GM19463 (cell line): ENCODE data around the gene CR2.
"Not testable (repeated sequence)": the region's sequence is repeated elsewhere in the genome, so short reads cannot be mapped to it uniquely, and the experiment has no call there.

Experiments
- ATAC-seq: cut with Tn5 transposase; IDR thresholded peaks from one replicate; pipeline ENCODE4 v1.9.1; 2021; ENCODE audit warnings: mild to moderate bottlenecking, moderate library complexity; ENCODE audit not compliant: unreplicated experiment

The CR2 gene

DNA sequence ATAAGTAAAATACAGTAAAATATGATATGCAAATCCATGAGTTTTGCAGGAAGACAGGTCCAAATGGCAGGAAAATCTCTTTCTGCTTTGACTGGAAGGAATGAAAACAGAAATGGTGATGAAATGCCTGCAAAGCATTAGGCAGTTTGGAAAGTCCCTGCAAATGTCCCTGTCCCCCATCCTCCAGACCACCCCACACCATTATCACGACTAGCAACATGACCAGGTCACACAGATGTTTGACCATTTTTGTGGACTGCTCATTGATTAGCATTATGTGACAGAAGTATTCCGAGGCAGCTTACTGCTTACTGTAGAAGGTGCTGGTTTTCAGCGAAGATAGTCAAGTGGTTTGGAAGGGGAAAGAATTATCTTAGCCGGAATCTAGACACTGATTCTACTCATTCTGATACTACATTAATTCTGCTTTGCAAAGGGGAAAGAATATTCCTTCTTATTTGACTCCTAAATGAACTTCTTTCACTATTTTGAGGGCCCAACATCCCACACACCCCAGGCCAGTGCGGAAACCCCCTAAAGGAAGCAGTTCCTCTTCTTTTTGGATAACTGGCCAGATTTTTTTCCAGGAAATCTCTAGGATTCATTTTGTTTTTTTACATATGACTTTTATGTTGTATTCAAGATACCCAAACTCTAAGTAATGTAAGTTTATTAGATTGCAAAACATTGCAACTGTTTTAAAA, 9.5 kb upstream of the CR2 start:
- no peak for ATAC-seq

DNA sequence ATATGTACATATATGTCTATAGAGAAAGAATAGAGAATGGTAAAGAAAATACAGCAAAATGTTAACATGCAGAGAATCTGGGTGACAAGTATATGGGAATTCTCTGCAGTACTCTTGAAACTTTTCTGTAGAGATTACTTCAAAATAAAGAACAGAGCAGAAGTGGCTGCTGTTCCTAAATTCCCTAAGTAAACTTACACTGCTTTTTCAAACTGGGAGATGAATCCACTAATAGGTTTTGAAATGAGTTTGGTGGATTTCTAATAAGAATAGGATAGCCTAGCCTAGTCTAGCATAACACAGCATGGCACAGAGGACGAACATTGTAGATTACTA, 450 bp upstream of the CR2 start:
- ATAC-seq, result no peak

DNA sequence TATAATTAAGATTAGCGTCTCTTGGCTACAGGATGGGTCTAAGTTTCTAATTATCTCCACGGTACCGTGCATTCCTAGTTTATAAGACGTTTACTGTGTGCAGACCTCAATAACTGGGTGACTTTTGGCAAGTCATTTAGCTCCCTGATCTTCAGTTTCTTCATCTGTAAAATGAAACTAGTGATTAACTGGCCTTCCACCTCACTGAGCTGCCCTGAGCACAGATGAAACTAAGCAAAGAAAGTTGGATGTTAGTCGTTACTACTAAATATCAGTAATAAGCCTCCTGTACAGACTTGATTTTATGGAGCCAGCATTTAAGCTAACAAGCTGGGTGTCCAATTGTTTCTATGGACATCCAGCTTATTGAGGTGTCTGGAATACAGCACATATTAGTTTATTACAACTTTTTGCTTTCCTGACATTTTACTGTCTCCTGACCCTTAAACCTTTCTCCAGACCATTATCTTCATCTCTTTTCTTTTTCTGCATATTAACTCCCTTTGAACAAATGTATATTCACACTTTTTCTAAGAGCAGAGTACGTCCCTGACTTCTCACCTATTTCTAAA, 1.1 kb downstream of the CR2 start:
- peak; percentile 29 for ATAC-seq

- no peak for ATAC-seq
These were observed 4.3 kb downstream of the CR2 start for GRCh38 chr1:207458414-207458813.

DNA sequence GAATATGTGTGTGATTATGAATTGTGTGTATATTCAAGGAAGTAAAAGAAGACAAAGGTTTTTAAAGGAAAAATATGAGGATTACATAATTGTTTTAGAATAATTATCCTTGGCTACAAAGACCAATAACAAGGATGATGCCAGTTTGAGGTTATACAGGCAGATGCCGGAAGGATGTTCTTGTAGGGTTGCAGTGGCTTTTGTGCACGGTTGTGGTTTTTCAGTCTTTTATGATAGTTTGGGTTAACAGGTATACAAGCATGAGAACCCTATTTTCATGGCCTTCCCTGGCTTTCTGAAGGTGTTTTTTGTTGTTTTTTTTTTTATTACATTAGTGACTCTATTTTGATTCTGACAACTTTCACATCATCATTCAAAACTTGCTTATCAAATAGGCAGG, 4.9 kb downstream of the CR2 start:
- ATAC-seq, result no peak

GRCh38 chr1:207461649-207462048, 7.5 kb downstream of the CR2 start:
- no peak for ATAC-seq

GRCh38 chr1:207462535-207462934, 8.4 kb downstream of the CR2 start:
- no peak for ATAC-seq

DNA sequence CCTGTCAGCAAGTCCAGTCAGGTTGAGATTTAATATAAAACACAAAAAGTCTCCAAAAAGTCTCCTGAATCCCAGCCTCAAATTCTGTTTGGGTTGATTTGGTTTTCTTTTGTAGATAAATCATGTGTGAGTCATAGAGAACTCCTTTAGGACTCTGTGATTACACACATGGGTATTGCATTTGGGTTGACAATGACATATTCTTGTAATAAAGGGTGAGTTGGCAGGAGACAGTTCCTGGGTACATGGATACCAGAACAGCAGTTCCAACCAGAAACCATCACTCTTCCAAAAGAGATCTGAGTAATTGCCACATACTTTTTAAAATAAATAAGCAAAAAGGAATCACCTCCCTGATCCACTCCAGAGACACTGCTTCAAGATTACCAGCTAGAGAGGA, 8.9 kb downstream of the CR2 start:
- no peak for ATAC-seq

DNA sequence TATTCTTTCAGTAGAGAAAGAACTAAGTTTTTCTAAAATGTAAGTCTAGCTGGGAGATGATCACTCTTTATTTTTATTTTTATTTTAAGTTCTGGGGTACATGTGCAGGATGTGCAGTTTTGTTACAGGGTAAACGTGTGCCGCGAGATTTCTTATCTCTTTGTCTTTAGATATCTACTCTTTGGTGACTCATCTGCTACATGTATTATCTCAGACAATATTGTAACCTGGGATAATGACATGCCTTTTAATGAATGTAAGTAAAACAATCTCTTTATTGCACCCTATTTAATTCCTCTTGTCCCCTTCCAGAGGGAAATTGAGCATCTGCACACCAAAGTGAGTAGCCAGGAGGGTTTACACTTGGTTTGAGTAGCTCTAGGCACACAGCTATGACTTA, 9.4 kb downstream of the CR2 start:
- no peak for ATAC-seq

- ATAC-seq, result no peak
These were observed 16.8 kb downstream of the CR2 start for GRCh38 chr1:207470927-207471326.

DNA sequence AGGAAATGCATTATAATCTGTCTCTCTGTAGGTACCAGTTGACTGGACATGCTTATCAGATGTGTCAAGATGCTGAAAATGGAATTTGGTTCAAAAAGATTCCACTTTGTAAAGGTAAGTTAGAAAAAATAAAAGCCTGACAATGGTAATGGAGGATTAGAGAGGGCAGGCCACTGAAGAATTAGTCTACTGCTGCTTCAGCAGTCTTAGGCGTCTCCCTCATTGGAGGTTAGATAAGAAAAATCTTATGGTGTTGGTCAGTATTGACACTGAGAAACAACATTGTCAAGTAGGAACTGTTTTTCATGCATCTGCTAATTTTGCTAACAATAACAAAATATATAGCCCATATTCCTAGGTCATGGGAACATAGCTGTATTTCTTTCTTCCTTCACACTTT, 20.1 kb downstream of the CR2 start:
- ATAC-seq, result no peak

DNA sequence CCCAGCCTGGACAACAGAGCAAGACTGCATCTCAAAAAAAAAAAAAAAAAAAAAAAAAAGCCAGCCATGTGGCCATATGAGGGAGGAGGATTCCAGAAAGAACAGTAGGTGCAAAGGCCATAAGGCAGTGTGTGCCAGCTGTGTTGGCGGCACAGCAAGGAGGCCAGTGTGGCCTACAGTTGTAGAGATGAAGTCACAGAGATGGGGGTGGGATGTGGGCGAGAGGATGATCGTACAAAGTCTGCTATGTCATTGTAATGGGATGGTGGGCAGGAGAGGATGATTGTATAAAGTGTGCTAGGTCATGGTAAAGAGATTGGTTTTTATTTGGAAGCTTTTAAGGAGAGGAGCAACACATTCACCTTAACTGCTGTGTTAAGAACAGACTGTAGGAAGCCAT, 32.1 kb downstream of the CR2 start:
- no peak for ATAC-seq

GRCh38 chr1:207487636-207488035, 33.5 kb downstream of the CR2 start:
- no peak for ATAC-seq

DNA sequence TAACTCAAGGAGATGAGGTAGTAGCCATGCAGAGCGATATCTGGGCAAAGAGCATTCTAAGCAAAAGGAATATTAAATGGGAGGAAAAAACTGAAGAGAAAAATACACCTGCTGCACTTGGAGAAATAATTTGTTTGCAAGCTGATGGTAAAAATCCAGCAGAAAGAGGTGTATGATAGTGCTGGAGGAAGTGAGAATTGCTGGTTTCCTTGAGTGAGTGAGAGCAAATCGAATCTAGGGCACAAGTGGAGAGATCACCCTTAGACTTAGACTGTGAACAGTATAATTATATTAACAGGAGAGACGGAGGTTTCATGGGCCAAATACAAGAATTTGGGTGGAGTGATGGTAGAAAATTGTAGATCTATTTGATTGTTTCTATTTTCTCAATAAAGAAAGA, 39.1 kb downstream of the CR2 start:
- no peak for ATAC-seq

DNA sequence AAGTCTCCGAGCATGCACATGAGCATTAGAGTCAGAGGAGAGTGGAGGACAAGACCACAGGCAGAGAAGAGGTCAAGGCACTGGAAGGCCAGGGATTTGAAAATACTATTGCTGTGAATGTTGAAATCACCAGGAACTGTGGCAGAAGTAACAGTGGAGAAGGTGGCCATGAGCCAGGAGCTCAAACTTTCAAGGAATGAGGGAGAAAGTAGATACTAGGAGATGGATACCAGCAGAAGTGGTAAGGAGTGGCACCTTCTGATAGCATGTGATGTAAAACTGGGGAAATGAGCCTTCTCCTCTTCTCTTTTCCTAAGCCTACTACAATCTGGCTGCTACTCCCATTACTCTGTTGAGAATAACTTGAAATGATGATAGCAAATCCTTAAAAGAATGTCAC, 40.0 kb downstream of the CR2 start:
- ATAC-seq, result no peak

DNA sequence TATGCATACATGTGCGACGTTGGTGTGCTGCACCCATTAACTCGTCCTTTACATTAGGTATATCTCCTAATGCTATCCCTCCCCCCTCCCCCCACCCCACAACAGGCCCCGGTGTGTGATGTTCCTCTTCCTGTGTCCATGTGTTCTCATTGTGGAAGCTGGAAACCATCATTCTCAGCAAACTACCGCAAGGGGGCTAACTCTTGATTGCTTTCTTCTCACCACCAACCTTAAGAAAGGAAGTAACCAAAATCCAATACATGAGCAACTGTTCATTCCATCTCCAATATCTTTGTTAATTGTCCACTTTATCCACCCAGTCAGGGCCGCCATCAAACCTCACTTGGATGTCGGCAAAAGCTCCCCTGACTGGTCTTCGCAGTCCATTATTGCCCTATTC, 41.2 kb downstream of the CR2 start:
- not testable (repeated sequence) for ATAC-seq

DNA sequence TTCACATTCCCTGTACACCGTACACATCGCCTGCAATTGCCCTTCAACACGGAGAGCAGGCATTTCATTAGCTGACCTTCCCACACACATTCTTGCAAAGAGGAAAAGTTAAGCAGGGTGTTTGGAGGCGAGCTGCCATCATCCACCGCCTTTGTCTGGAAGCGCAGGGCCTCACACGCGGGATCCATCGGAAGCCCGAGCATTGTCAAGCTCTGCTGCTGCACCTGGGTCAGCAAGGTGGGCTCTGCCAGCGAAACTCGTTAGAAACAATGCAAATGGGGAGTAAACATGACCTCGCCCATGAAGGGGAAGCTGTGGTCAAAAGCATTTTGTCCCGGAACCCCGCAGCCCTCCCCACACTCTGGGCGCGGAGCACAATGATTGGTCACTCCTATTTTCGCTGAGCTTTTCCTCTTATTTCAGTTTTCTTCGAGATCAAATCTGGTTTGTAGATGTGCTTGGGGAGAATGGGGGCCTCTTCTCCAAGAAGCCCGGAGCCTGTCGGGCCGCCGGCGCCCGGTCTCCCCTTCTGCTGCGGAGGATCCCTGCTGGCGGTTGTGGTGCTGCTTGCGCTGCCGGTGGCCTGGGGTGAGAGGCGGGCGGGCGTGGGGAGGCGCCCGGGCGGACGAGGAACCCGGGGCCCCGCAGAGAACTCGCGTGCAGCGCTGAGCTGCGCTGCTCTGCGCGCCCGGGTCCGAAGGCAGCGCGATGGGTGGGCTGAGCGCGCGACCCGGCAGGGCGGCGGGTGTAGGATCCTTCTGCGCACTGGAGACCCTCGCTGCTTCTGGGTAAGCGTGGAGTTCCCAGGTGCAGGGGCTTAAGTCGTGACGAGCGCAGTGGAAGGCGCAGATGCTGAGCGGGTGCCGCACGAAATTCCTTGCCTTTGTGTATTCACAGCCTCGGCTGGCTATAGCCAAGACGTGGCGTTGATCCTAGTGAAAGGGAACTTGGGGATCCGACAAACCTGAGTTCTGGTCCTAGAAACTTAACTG, 42.0 kb downstream of the CR2 start, which contains the start of gene CR1:
CR1 (plus strand) TSS at position 357 of the 992 bp plus-strand sequence; CDS start at position 468, 111 bp downstream.
- peak; percentile 52 for ATAC-seq

DNA sequence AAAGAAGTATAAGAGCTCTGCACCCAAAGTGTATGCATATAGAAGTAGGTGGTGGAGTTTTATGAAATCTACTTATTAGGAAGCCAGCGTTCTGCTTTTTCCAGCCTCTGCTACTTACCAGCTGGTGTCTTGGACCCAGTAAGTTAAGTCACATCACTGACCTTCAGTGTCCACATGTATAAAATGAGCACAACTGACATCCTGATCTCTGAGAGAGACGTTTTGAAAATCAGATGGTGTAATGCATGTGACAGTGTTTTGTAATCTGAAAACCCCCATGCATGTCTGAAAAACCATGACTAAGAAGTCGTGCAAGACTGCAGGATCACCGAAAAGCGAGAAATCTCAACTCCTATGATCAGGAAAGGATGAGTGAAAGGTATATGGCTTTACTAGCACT, 43.8 kb downstream of the CR2 start:
- ATAC-seq, result no peak

- ATAC-seq, result no peak
These were observed 45.4 kb downstream of the CR2 start for GRCh38 chr1:207499573-207499972.

GRCh38 chr1:207500306-207500705, 46.2 kb downstream of the CR2 start:
- no peak for ATAC-seq

- ATAC-seq, result no peak
These were observed 46.9 kb downstream of the CR2 start for GRCh38 chr1:207501071-207501470.

DNA sequence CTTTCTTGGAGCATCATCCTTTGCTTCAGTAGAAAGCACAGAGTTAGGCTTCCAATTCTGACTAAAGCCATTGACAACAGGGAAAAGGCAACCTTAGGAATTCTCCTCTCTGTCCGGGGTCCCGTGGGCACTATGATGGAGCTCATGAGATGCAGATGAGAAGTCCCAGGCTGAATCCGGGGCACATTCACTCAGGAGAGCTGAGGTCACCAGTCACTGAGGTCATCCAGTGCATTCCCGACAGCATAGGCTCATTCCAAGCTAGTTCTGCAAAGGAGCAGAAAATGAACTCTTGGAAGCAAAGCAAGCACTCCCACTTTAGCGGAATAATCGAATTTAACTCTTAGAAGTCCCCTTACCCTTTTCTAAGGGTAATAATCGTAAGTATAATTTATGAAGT, 48.6 kb downstream of the CR2 start:
- ATAC-seq, result no peak
